T-helper 2 cell treated with Interferon-gamma antibody and Interleukin-4, amounts not matched to agents 5 μg/mL and 100 μg/mL, for 36 hours (primary cell): ENCODE data around the gene DDX56.
A peak's percentile ranks its signal among the peaks of the same experiment; 100 is the strongest.
"Not testable (repeated sequence)": the region's sequence is repeated elsewhere in the genome, so short reads cannot be mapped to it uniquely, and the experiment has no call there.

Experiments used
- DNase-seq: peaks from one replicate; pipeline ENCODE4 v3.0.0; 2021; ENCODE audit warnings: low spot score
- H3K27ac Mint-ChIP-seq: one replicate; pipeline ENCODE4 v1.8.0; 2021; ENCODE audit warnings: mild to moderate bottlenecking, mixed read lengths
- H3K27me3 Mint-ChIP-seq: one replicate; pipeline ENCODE4 v1.8.0; 2021; ENCODE audit warnings: low read depth, mixed read lengths
- H3K36me3 Mint-ChIP-seq: one replicate; pipeline ENCODE4 v1.8.0; 2021; ENCODE audit warnings: low read depth, mixed read lengths
- H3K4me1 Mint-ChIP-seq: one replicate; pipeline ENCODE4 v1.8.0; 2021; ENCODE audit warnings: low read depth, mixed read lengths
- H3K4me3 Mint-ChIP-seq: one replicate; pipeline ENCODE4 v1.8.0; 2022; ENCODE audit warnings: mild to moderate bottlenecking, moderate library complexity, mixed read lengths
- H3K9me3 Mint-ChIP-seq: one replicate; pipeline ENCODE4 v1.8.0; 2021; ENCODE audit warnings: mixed read lengths

DDX56 gene

GRCh38 chr7:44607141-44608068 is 33.7 kb upstream of the DDX56 start:
- H3K27ac Mint-ChIP-seq, result peak overlapping the region; percentile 100
- peaks cover 35% of the 10 kb centered on the region for H3K4me1 Mint-ChIP-seq
- no peak for DNase-seq
- peak overlapping the region; percentile 98 for H3K4me3 Mint-ChIP-seq
- no peaks in the 10 kb centered on the region for H3K9me3 Mint-ChIP-seq
- H3K36me3 Mint-ChIP-seq, result peaks cover 12% of the 10 kb centered on the region
- H3K27me3 Mint-ChIP-seq, result peaks cover 3% of the 10 kb centered on the region

GRCh38 chr7:44606341-44607140 is 32.8 kb upstream of the DDX56 start, which contains the start of gene OGDH:
TSS of gene OGDH (plus strand) at chr7:44606627. CDS start at chr7:44624344, 17,717 bp downstream.
- peak within 1 kb of the TSS; percentile 98 for H3K4me3 Mint-ChIP-seq
- peak; percentile 98 for DNase-seq
- H3K4me1 Mint-ChIP-seq, result peaks cover 31% of the 10 kb centered on the region
- peaks cover 3% of the 10 kb centered on the region for H3K27me3 Mint-ChIP-seq
- peaks cover 12% of the 10 kb centered on the region for H3K36me3 Mint-ChIP-seq
- peak within 1 kb of the TSS; percentile 100 for H3K27ac Mint-ChIP-seq
- no peaks in the 10 kb centered on the region for H3K9me3 Mint-ChIP-seq

- Mint-ChIP-seq H3K4me3 (peak overlapping the region; percentile 63), H3K36me3 (peaks cover 12% of the 10 kb centered on the region), H3K27ac (no peak overlapping the region), H3K4me1 (peaks cover 28% of the 10 kb centered on the region), H3K27me3 (peaks cover 15% of the 10 kb centered on the region), H3K9me3 (no peaks in the 10 kb centered on the region)
- DNase-seq, result no peak
These were observed 31.2 kb upstream of the DDX56 start for GRCh38 chr7:44604941-44605340.

GRCh38 chr7:44603193-44603592 is 29.5 kb upstream of the DDX56 start:
- peaks cover 19% of the 10 kb centered on the region for H3K4me1 Mint-ChIP-seq
- no peak for DNase-seq
- H3K4me3 Mint-ChIP-seq, result no peak overlapping the region
- H3K9me3 Mint-ChIP-seq, result no peaks in the 10 kb centered on the region
- peaks cover 21% of the 10 kb centered on the region for H3K27me3 Mint-ChIP-seq
- peaks cover 12% of the 10 kb centered on the region for H3K36me3 Mint-ChIP-seq
- no peak overlapping the region for H3K27ac Mint-ChIP-seq

- Mint-ChIP-seq H3K27ac (no peak overlapping the region), H3K36me3 (peaks cover 10% of the 10 kb centered on the region), H3K27me3 (peaks cover 21% of the 10 kb centered on the region), H3K4me3 (no peak overlapping the region), H3K9me3 (no peaks in the 10 kb centered on the region), H3K4me1 (peaks cover 15% of the 10 kb centered on the region)
- no peak for DNase-seq
These were observed 28.8 kb upstream of the DDX56 start for GRCh38 chr7:44602576-44602910.

- Mint-ChIP-seq H3K36me3 (no peaks in the 10 kb centered on the region), H3K27ac (no peak overlapping the region), H3K9me3 (no peaks in the 10 kb centered on the region), H3K4me3 (no peak overlapping the region), H3K27me3 (peaks cover 23% of the 10 kb centered on the region), H3K4me1 (peaks cover 2% of the 10 kb centered on the region)
- no peak for DNase-seq
These were observed 25.5 kb upstream of the DDX56 start for GRCh38 chr7:44599222-44599621.

- not testable (repeated sequence) for DNase-seq, H3K4me3 Mint-ChIP-seq, H3K4me1 Mint-ChIP-seq, H3K36me3 Mint-ChIP-seq, H3K27ac Mint-ChIP-seq, H3K9me3 Mint-ChIP-seq
- H3K27me3 Mint-ChIP-seq, result peaks cover 24% of the 10 kb centered on the region
These were observed 23.5 kb upstream of the DDX56 start for GRCh38 chr7:44597181-44597580.

- H3K36me3 Mint-ChIP-seq, result no peaks in the 10 kb centered on the region
- no peaks in the 10 kb centered on the region for H3K9me3 Mint-ChIP-seq
- no peak overlapping the region for H3K27ac Mint-ChIP-seq
These were observed 22.4 kb upstream of the DDX56 start for GRCh38 chr7:44595934-44596635.

GRCh38 chr7:44590910-44591309 is 17.2 kb upstream of the DDX56 start:
- Mint-ChIP-seq H3K27me3 (peaks cover 4% of the 10 kb centered on the region), H3K9me3 (no peaks in the 10 kb centered on the region), H3K4me3 (no peak overlapping the region)

More at GRCh38 chr7:44595934-44596635, 22.4 kb upstream of the DDX56 start:
- Mint-ChIP-seq H3K4me3 (no peak overlapping the region), H3K4me1 (peaks cover 2% of the 10 kb centered on the region), H3K27me3 (peaks cover 21% of the 10 kb centered on the region)
- no peak for DNase-seq

GRCh38 chr7:44587843-44588711 is 14.4 kb upstream of the DDX56 start:
- Mint-ChIP-seq H3K27ac (no peak overlapping the region), H3K27me3 (peaks cover 9% of the 10 kb centered on the region), H3K36me3 (no peaks in the 10 kb centered on the region), H3K9me3 (no peaks in the 10 kb centered on the region), H3K4me1 (peaks cover 7% of the 10 kb centered on the region), H3K4me3 (no peak overlapping the region)
- DNase-seq, result peak; percentile 40

More at GRCh38 chr7:44590910-44591309, 17.2 kb upstream of the DDX56 start:
- Mint-ChIP-seq H3K27ac (no peak overlapping the region), H3K4me1 (peaks cover 7% of the 10 kb centered on the region), H3K36me3 (no peaks in the 10 kb centered on the region)
- DNase-seq, result no peak

- Mint-ChIP-seq H3K36me3 (peaks cover 21% of the 10 kb centered on the region), H3K4me1 (peaks cover 24% of the 10 kb centered on the region), H3K4me3 (peak overlapping the region; percentile 93), H3K27me3 (peaks cover 8% of the 10 kb centered on the region), H3K9me3 (no peaks in the 10 kb centered on the region), H3K27ac (peak overlapping the region; percentile 89)
- DNase-seq, result no peak
These were observed 9.6 kb upstream of the DDX56 start for GRCh38 chr7:44583146-44583865.

GRCh38 chr7:44581879-44582603 is 8.3 kb upstream of the DDX56 start, which contains the start of gene TMED4:
TSS of gene TMED4 (minus strand) at chr7:44582231. CDS start at chr7:44582206, 25 bp downstream.
- H3K9me3 Mint-ChIP-seq, result no peaks in the 10 kb centered on the region
- peaks cover 19% of the 10 kb centered on the region for H3K4me1 Mint-ChIP-seq
- H3K4me3 Mint-ChIP-seq, result peak within 1 kb of the TSS; percentile 93
- peaks cover 8% of the 10 kb centered on the region for H3K27me3 Mint-ChIP-seq
- peak within 1 kb of the TSS; percentile 89 for H3K27ac Mint-ChIP-seq
- peaks cover 22% of the 10 kb centered on the region for H3K36me3 Mint-ChIP-seq
- DNase-seq, result peak; percentile 100
